Smooth muscle cell (in vitro differentiated cells): ENCODE data around the gene HOXA13. TPM values are rescaled to one million over a fixed set of nuclear protein-coding genes. Genes with fewer than 3 reads are reported as not detected.
A peak's percentile ranks its signal among the peaks of the same experiment; 100 is the strongest.

Experiments
- DNase-seq: peaks from one replicate; lab custom pipeline; 2025; ENCODE audit not compliant: unreplicated experiment; lab: John Stamatoyannopoulos, UW
- H2AFZ ChIP-seq: fragments of 200-600 bp; sonication (generic); 2 replicates; pipeline ENCODE4 v1.6.0; 2016; ENCODE audit warnings: antibody characterized with exemption, low read depth, mild to moderate bottlenecking
- H3F3A ChIP-seq: fragments of 200-600 bp; sonication (generic); 2 replicates; pipeline ENCODE4 v1.6.0; 2017; ENCODE audit warnings: antibody characterized with exemption, low read depth
- H3K27ac ChIP-seq: fragments of 200-600 bp; sonication (generic); 2 replicates; pipeline ENCODE4 v1.5.1; 2016; ENCODE audit warnings: low read depth, mild to moderate bottlenecking
- H3K27me3 ChIP-seq: fragments of 200-600 bp; sonication (generic); 2 replicates; pipeline ENCODE4 v1.6.1; 2016; ENCODE audit warnings: low read depth, mild to moderate bottlenecking
- H3K36me3 ChIP-seq: fragments of 200-600 bp; sonication (generic); 2 replicates; pipeline ENCODE4 v1.5.1; 2016; ENCODE audit warnings: low read depth
- H3K4me1 ChIP-seq: fragments of 200-600 bp; sonication (generic); 2 replicates; pipeline ENCODE4 v1.5.1; 2016; ENCODE audit warnings: low read depth
- H3K4me2 ChIP-seq: fragments of 200-600 bp; sonication (generic); 2 replicates; pipeline ENCODE4 v1.6.0; 2016; ENCODE audit warnings: mild to moderate bottlenecking
- H3K4me3 ChIP-seq: fragments of 200-600 bp; sonication (generic); 2 replicates; pipeline ENCODE4 v1.5.1; 2016; ENCODE audit warnings: mild to moderate bottlenecking
- H3K79me2 ChIP-seq: fragments of 200-600 bp; sonication (generic); 2 replicates; pipeline ENCODE4 v1.6.0; 2016; ENCODE audit warnings: low read depth, mild to moderate bottlenecking
- H3K9ac ChIP-seq: fragments of 200-600 bp; sonication (generic); 2 replicates; pipeline ENCODE4 v1.6.0; 2016; ENCODE audit warnings: low read depth
- H3K9me3 ChIP-seq: fragments of 200-600 bp; sonication (generic); replicated peaks from 2 replicates; pipeline ENCODE4 v1.5.1; 2016; ENCODE audit warnings: low read depth
- H4K20me1 ChIP-seq: fragments of 200-600 bp; sonication (generic); 2 replicates; pipeline ENCODE4 v1.6.0; 2016; ENCODE audit warnings: low read depth
- WGBS: methylation state at CpG from one replicate; pipeline ENCODE4 v1.1.7; 2016; ENCODE audit warnings: low lambda C conversion rate; 5-methylcytosine and 5-hydroxymethylcytosine counted together
- microRNA counts: library from miRNA; unstranded; fragments of <30 nt; microRNA quantifications from one replicate; lab custom pipeline; 2016
- microRNA-seq: library from miRNA; unstranded; fragments of <30 nt; microRNA quantifications from one replicate; pipeline ENCODE4, GENCODE V29; 2016; ENCODE audit warnings: borderline number of aligned reads
- polyA plus RNA-seq: library from polyadenylated mRNA; unstranded; fragments of >200 nt; fragmentation: Nextera tagmentation; extraction: Ambion mirVana; gene quantifications from 2 replicates; pipeline ENCODE4 v1.2.1, GENCODE V29; 2016
- small RNA-seq: library from RNA; depleted of rRNA; stranded (forward); fragments of <200 nt; gene quantifications from one replicate; pipeline ENCODE3, GENCODE V24; 2014
- total RNA-seq: library from RNA; depleted of rRNA; stranded (reverse); fragments of >200 nt; gene quantifications from 2 replicates; pipeline ENCODE4 v1.2.3, GENCODE V29; 2014
- TF ChIP-seq, protein P1 (sequence below): fragments of 200-600 bp; sonication (generic); IDR thresholded peaks from 2 replicates; pipeline ENCODE4 v1.5.1; 2017; ENCODE audit warnings: borderline replicate concordance, mild to moderate bottlenecking, antibody characterized with exemption; ENCODE audit not compliant: insufficient read depth, poor library complexity, severe bottlenecking

The HOXA13 gene
- total and polyA plus RNA-seq, 2 experiments from 2014 or later = 10.0 to 14.2 TPM

DNA sequence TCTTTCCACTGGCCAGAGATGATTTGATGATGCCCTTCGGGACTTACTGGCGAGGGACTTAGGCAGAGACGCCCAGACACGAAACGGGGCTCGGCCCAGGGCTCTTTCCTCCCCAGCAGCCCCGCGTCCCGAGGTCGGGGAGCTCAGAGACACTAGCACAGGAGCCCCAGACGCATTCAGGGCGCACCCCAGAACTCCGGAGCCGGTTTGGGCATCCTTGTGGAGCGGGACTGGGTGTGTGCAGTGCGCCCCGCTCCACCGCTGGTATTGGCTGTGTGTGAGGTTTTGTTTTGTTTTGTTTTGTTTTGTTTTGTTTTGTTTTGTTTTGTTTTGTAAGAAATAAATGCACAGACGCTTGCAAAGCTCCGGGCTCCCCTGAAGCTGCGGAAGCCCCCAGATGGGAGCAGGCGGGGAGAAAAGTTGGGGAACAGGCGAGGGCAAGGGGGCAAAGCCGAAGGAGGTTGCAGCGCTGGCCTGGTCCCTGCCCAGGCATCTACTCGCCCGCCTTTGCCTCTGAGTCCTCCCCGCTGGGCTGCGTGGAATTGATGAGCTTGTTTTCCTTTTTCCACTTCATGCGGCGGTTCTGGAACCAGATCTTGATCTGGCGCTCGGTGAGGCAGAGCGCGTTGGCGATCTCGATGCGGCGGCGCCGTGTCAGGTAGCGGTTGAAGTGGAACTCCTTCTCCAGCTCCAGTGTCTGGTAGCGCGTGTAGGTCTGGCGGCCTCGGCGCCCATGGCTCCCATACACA, 54.6 kb downstream of the HOXA13 start:
- Histone ChIP-seq H4K20me1 (no peaks in the 10 kb centered on the region), H3K4me3 (no peak overlapping the region), H3K9ac (no peak overlapping the region), H3K36me3 (no peaks in the 10 kb centered on the region), H3K9me3 (no peaks in the 10 kb centered on the region), H3K27ac (no peak overlapping the region), H2AFZ (no peak overlapping the region), H3F3A (no peaks in the 10 kb centered on the region), H3K4me1 (peaks cover 7% of the 10 kb centered on the region), H3K27me3 (peaks cover 100% of the 10 kb centered on the region), H3K4me2 (no peak overlapping the region), H3K79me2 (no peaks in the 10 kb centered on the region)
- TF ChIP-seq, protein P1, sequence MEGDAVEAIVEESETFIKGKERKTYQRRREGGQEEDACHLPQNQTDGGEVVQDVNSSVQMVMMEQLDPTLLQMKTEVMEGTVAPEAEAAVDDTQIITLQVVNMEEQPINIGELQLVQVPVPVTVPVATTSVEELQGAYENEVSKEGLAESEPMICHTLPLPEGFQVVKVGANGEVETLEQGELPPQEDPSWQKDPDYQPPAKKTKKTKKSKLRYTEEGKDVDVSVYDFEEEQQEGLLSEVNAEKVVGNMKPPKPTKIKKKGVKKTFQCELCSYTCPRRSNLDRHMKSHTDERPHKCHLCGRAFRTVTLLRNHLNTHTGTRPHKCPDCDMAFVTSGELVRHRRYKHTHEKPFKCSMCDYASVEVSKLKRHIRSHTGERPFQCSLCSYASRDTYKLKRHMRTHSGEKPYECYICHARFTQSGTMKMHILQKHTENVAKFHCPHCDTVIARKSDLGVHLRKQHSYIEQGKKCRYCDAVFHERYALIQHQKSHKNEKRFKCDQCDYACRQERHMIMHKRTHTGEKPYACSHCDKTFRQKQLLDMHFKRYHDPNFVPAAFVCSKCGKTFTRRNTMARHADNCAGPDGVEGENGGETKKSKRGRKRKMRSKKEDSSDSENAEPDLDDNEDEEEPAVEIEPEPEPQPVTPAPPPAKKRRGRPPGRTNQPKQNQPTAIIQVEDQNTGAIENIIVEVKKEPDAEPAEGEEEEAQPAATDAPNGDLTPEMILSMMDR = no peak
- 70% methylated on average over 44 of the region's 47 CpGs for WGBS
- DNase-seq = no peak

GRCh38 chr7:27144781-27145164, 55.1 kb downstream of the HOXA13 start:
- Histone ChIP-seq H3K9ac (no peak overlapping the region), H3K4me3 (no peak overlapping the region), H3K27me3 (peaks cover 100% of the 10 kb centered on the region), H2AFZ (no peak overlapping the region), H3K27ac (no peak overlapping the region), H3K4me2 (no peak overlapping the region), H3K4me1 (peaks cover 7% of the 10 kb centered on the region), H3K9me3 (no peaks in the 10 kb centered on the region), H3F3A (no peaks in the 10 kb centered on the region), H3K36me3 (no peaks in the 10 kb centered on the region), H4K20me1 (no peaks in the 10 kb centered on the region), H3K79me2 (no peaks in the 10 kb centered on the region)
- TF ChIP-seq, protein P1 = no peak
- WGBS = 26% methylated on average over 28 of the region's 31 CpGs
- no peak for DNase-seq

MicroRNAs within 50 kb of the gene (microRNA counts, 767-probe panel; counts per million panel counts)
- 8,928 counts per million, percentile 68 among the panel's probes with 10 or more counts for microRNA hsa-miR-196b-5p (lab: Ali Mortazavi, UCI)

Small RNA genes within 50 kb of the gene (microRNA-seq; reads per million reads assigned to microRNA genes)
- 18,111 reads per million, percentile 96 among the genes with 10 or more reads in this experiment for gene MIR196B

Small RNA genes within 50 kb of the gene (small RNA-seq; reads per million reads assigned to genes)
- gene AC004080.5 (not detected), gene RF02140 (not detected), gene RF02141 (not detected)

Other genes starting within 250 kb of the HOXA13 start
- 0.40 TPM in 1 of 2 replicates, not detected in the other for gene HOXA1, start 104.1 kb downstream of the HOXA13 start, total RNA-seq
- not detected in 2 replicates for gene HOXA1, start 104.1 kb downstream of the HOXA13 start, polyA plus RNA-seq
- gene HOXA2, start 97.4 kb downstream of the HOXA13 start, total RNA-seq = not detected in 2 replicates
- not detected in 2 replicates for gene HOXA2, start 97.4 kb downstream of the HOXA13 start, polyA plus RNA-seq
- 1.4 TPM in 1 of 2 replicates, not detected in the other for gene HOXA4, start 69.3 kb downstream of the HOXA13 start, total RNA-seq
- 0.22 TPM in 1 of 2 replicates, not detected in the other for gene HOXA4, start 69.3 kb downstream of the HOXA13 start, polyA plus RNA-seq
- gene HOXA5, start 56.4 kb downstream of the HOXA13 start, total RNA-seq = 0.67 and 2.1 TPM in 2 replicates
- gene HOXA5, start 56.4 kb downstream of the HOXA13 start, polyA plus RNA-seq = 0.11 and 0.98 TPM in 2 replicates
- gene HOXA6, start 52.3 kb downstream of the HOXA13 start, total RNA-seq = 0.58 TPM in 1 of 2 replicates, not detected in the other
- gene HOXA6, start 52.3 kb downstream of the HOXA13 start, polyA plus RNA-seq = 0.56 TPM in 1 of 2 replicates, not detected in the other
- gene HOXA3, start 47.5 kb downstream of the HOXA13 start, total RNA-seq = 0.13 TPM in 1 of 2 replicates, not detected in the other
- 0.31 and 0.83 TPM in 2 replicates for gene HOXA3, start 47.5 kb downstream of the HOXA13 start, polyA plus RNA-seq
- gene HOXA7, start 43.4 kb downstream of the HOXA13 start, total RNA-seq = 0.72 TPM in 1 of 2 replicates, not detected in the other
- 1.2 and 1.6 TPM in 2 replicates for gene HOXA7, start 43.4 kb downstream of the HOXA13 start, polyA plus RNA-seq
- gene HOXA9, start 34.6 kb downstream of the HOXA13 start, total RNA-seq = 22.9 and 35.8 TPM in 2 replicates
- gene HOXA9, start 34.6 kb downstream of the HOXA13 start, polyA plus RNA-seq = 12.6 and 19.2 TPM in 2 replicates
- gene HOXA10, start 25.8 kb downstream of the HOXA13 start, total RNA-seq = 35.7 and 53.6 TPM in 2 replicates
- gene HOXA10, start 25.8 kb downstream of the HOXA13 start, polyA plus RNA-seq = 37.6 and 39.4 TPM in 2 replicates
- gene HOXA11, start 14.9 kb downstream of the HOXA13 start, total RNA-seq = 18.2 and 20.3 TPM in 2 replicates
- 25.2 and 27.7 TPM in 2 replicates for gene HOXA11, start 14.9 kb downstream of the HOXA13 start, polyA plus RNA-seq
- 0.18 and 0.36 TPM in 2 replicates for gene EVX1, start 42.7 kb upstream of the HOXA13 start, total RNA-seq
- 2.0 and 2.6 TPM in 2 replicates for gene EVX1, start 42.7 kb upstream of the HOXA13 start, polyA plus RNA-seq